ENCODE data around the gene MAN1A1. TPM values are rescaled to one million over a fixed set of nuclear protein-coding genes. Genes with fewer than 3 reads are reported as not detected.
"Not testable (repeated sequence)": the region's sequence is repeated elsewhere in the genome, so short reads cannot be mapped to it uniquely, and the experiment has no call there.

Gene MAN1A1
- polyA plus RNA-seq, 2 of the 4 experiments (the other 2 are of a cell fraction), result 0.05 TPM; not detected in 1

- Histone ChIP-seq H3K4me1 (no peaks in the 10 kb centered on the region), H3K4me3 (no peak overlapping the region), H3K27ac (no peak overlapping the region), H3K4me2 (no peak overlapping the region), H3K9me3 (no peaks in the 10 kb centered on the region)
- FAIRE-seq (no peak), DNase-seq (ENCODE audit: low read depth in 1 of 2, low spot score in 1 of 2) (no peak), ATAC-seq (no peak)
- 38% methylated on average over 4 of the region's 4 CpGs for WGBS (ENCODE audit: missing lambda C conversion rate)
- CTCF ChIA-PET, result interaction anchor here (1.4 kb wide), 1 partner anchor 10 kb away, joined by 3 read pairs; no protein-coding TSS in a partner anchor
- POLR2A ChIA-PET, result no interaction called here
- TF ChIP-seq JUNB (IDR thresholded peaks at IDR 0.05), result no peak
- TF ChIP-seq POLR2A (IDR thresholded peaks at IDR 0.05; ENCODE audit: low read length), result no peak
- no peak for TF ChIP-seq RAD21 (conservative IDR thresholded peaks at IDR 0.05 in 1 of 2, IDR thresholded peaks at IDR 0.05 in 1 of 2)
- TF ChIP-seq HES2 (IDR thresholded peaks at IDR 0.05), result no peak
- no peak for TF ChIP-seq ZSCAN20 (CRISPR knock-in tag; IDR thresholded peaks at IDR 0.05)
- no peak for TF ChIP-seq KDM5A (IDR thresholded peaks at IDR 0.05)
- no peak for TF ChIP-seq PHF8 (IDR thresholded peaks at IDR 0.05; ENCODE audit: borderline replicate concordance, low read depth)
- no peak for TF ChIP-seq KDM1A (IDR thresholded peaks at IDR 0.05; ENCODE audit: low read depth)
- TF ChIP-seq ZFP36 (IDR thresholded peaks at IDR 0.05; ENCODE audit: borderline replicate concordance, partially characterized antibody), result no peak
- no peak for TF ChIP-seq NPAS2 (CRISPR knock-in tag; IDR thresholded peaks at IDR 0.05; ENCODE audit: borderline replicate concordance)
Measured at GRCh38 chr6:119294984-119295383, 54.6 kb downstream of the MAN1A1 start.

- CTCF ChIA-PET; H3K4me1 ChIP-seq; POLR2A ChIA-PET; DNase-seq (ENCODE audit: low read depth in 1 of 2, low spot score in 1 of 2); H3K4me3 ChIP-seq; H3K4me2 ChIP-seq; ATAC-seq; H3K27ac ChIP-seq; H3K9me3 ChIP-seq; FAIRE-seq: not testable (repeated sequence)
- WGBS (ENCODE audit: missing lambda C conversion rate), result 35% methylated on average over 3 of the region's 3 CpGs
Measured at GRCh38 chr6:119291060-119291459, 58.5 kb downstream of the MAN1A1 start.

- ATAC-seq (no peak), DNase-seq (ENCODE audit: low read depth in 1 of 2, low spot score in 1 of 2) (no peak), FAIRE-seq (no peak)
- H3K4me3 ChIP-seq, result no peak overlapping the region
- ChIA-PET CTCF (no interaction called here), POLR2A (no interaction called here)
- H3K4me1 ChIP-seq, result no peaks in the 10 kb centered on the region
- 23% methylated on average over 2 of the region's 2 CpGs for WGBS (ENCODE audit: missing lambda C conversion rate)
- H3K9me3 ChIP-seq, result no peaks in the 10 kb centered on the region
- H3K27ac ChIP-seq, result no peak overlapping the region
- no peak overlapping the region for H3K4me2 ChIP-seq
- no peak for TF ChIP-seq RCOR1 (IDR thresholded peaks at IDR 0.05; ENCODE audit: low read depth, low read length)
Measured at GRCh38 chr6:119290306-119290705, 59.3 kb downstream of the MAN1A1 start.

- H3K9me3 ChIP-seq, result no peaks in the 10 kb centered on the region
- WGBS (ENCODE audit: missing lambda C conversion rate), result 17% methylated on average over 3 of the region's 3 CpGs
- H3K4me2 ChIP-seq, result no peak overlapping the region
- no peak overlapping the region for H3K4me3 ChIP-seq
- no peaks in the 10 kb centered on the region for H3K4me1 ChIP-seq
- DNase-seq (ENCODE audit: low read depth in 1 of 2, low spot score in 1 of 2) (no peak), FAIRE-seq (no peak), ATAC-seq (no peak)
- no peak overlapping the region for H3K27ac ChIP-seq
- TF ChIP-seq RCOR1 (IDR thresholded peaks at IDR 0.05; ENCODE audit: low read depth, low read length) (no peak), CTCF (IDR thresholded peaks at IDR 0.05) (no peak), CHD4 (IDR thresholded peaks at IDR 0.05; ENCODE audit: borderline replicate concordance) (no peak), NPAS2 (CRISPR knock-in tag; IDR thresholded peaks at IDR 0.05; ENCODE audit: borderline replicate concordance) (no peak), PBX3 (IDR thresholded peaks at IDR 0.05) (no peak), REST (IDR thresholded peaks at IDR 0.05) (no peak), KDM5A (IDR thresholded peaks at IDR 0.05) (no peak), RFX5 (IDR thresholded peaks at IDR 0.05) (no peak), HEYL (CRISPR knock-in tag; IDR thresholded peaks at IDR 0.05) (no peak), MAX (IDR thresholded peaks at IDR 0.05) (no peak), JUN (IDR thresholded peaks at IDR 0.05) (no peak), KDM1A (IDR thresholded peaks at IDR 0.05; ENCODE audit: low read depth) (no peak), CEBPB (IDR thresholded peaks at IDR 0.05) (no peak), ESRRA (IDR thresholded peaks at IDR 0.05; ENCODE audit: borderline replicate concordance, low read length) (no peak), POLR2A (IDR thresholded peaks at IDR 0.05; ENCODE audit: low read length) (no peak)
- ChIA-PET CTCF (no interaction called here), POLR2A (no interaction called here)
Measured at GRCh38 chr6:119289651-119290050, 59.9 kb downstream of the MAN1A1 start.
